Loucy (cell line): Measurements from ENCODE around the gene SMAP1.
A peak's percentile ranks its signal among the peaks of the same experiment; 100 is the strongest.

Experiments used
- H2AFZ ChIP-seq: fragments of 200-600 bp; sonication (generic); 2 replicates; pipeline ENCODE4 v1.6.0; 2016; ENCODE audit warnings: antibody characterized with exemption, mild to moderate bottlenecking, low read length, moderate library complexity
- H3F3A ChIP-seq: fragments of 200-600 bp; 2 replicates; pipeline ENCODE4 v1.6.0; 2016; ENCODE audit warnings: antibody characterized with exemption, low read depth, mild to moderate bottlenecking
- H3K27me3 ChIP-seq: fragments of 200-600 bp; sonication (generic); 2 replicates; pipeline ENCODE4 v1.6.1; 2014; ENCODE audit warnings: low read length, mild to moderate bottlenecking; ENCODE audit not compliant: insufficient read depth, poor library complexity, severe bottlenecking
- H3K36me3 ChIP-seq: fragments of 200-600 bp; sonication (generic); 2 replicates; pipeline ENCODE4 v1.6.1; 2016; ENCODE audit warnings: low read length; ENCODE audit not compliant: insufficient read depth
- H3K4me1 ChIP-seq: fragments of 200-600 bp; sonication (generic); 2 replicates; pipeline ENCODE4 v1.5.1; 2014; ENCODE audit warnings: low read length, mild to moderate bottlenecking; ENCODE audit not compliant: insufficient read depth, poor library complexity, severe bottlenecking
- H3K4me2 ChIP-seq: fragments of 200-600 bp; sonication (generic); 2 replicates; pipeline ENCODE4 v1.6.0; 2014; ENCODE audit warnings: antibody characterized with exemption, low read length, low read depth, mild to moderate bottlenecking; ENCODE audit not compliant: poor library complexity, severe bottlenecking
- H3K4me3 ChIP-seq: fragments of 200-600 bp; sonication (generic); 2 replicates; pipeline ENCODE4 v1.5.1; 2014; ENCODE audit warnings: low read length, mild to moderate bottlenecking, mixed read lengths; ENCODE audit not compliant: poor library complexity, severe bottlenecking
- H3K79me2 ChIP-seq: fragments of 200-600 bp; sonication (generic); 2 replicates; pipeline ENCODE4 v1.6.1; 2014; ENCODE audit warnings: low read length; ENCODE audit not compliant: insufficient read depth
- H3K9ac ChIP-seq: fragments of 200-600 bp; sonication (generic); 2 replicates; pipeline ENCODE4 v1.6.0; 2014; ENCODE audit warnings: mild to moderate bottlenecking, low read depth, low read length, moderate library complexity; ENCODE audit not compliant: poor library complexity, severe bottlenecking
- H3K9me2 ChIP-seq: fragments of 200-600 bp; sonication (generic); replicated peaks from 2 replicates; pipeline ENCODE4 v1.6.1; 2016; ENCODE audit warnings: low read depth, low read length, mixed read lengths
- H3K9me3 ChIP-seq: fragments of 200-600 bp; sonication (generic); 2 replicates; pipeline ENCODE4 v1.6.1; 2014; ENCODE audit warnings: mild to moderate bottlenecking, antibody characterized with exemption, low read length, low read depth; ENCODE audit not compliant: insufficient read depth
- H4K20me1 ChIP-seq: fragments of 200-600 bp; sonication (generic); 2 replicates; pipeline ENCODE4 v1.6.0; 2014; ENCODE audit warnings: antibody characterized with exemption, low read length, mild to moderate bottlenecking; ENCODE audit not compliant: insufficient read depth, poor library complexity, severe bottlenecking
- CTCF ChIP-seq: fragments of 200-600 bp; sonication (generic); conservative IDR thresholded peaks from 2 replicates; pipeline ENCODE4 v1.5.1; 2014; ENCODE audit warnings: mild to moderate bottlenecking, antibody characterized with exemption, low read length
- EZH2phosphoT487 ChIP-seq: fragments of 200-600 bp; IDR thresholded peaks from 2 replicates; pipeline ENCODE4 v1.6.1; 2018; ENCODE audit warnings: antibody characterized with exemption, mild to moderate bottlenecking, moderate library complexity, borderline replicate concordance

The SMAP1 gene

GRCh38 chr6:70633870-70634269, 33.8 kb upstream of the SMAP1 start:
- Histone ChIP-seq H3K36me3 (no peaks in the 10 kb centered on the region), H4K20me1 (no peaks in the 10 kb centered on the region), H3K27me3 (no peaks in the 10 kb centered on the region), H3K9ac (no peak overlapping the region), H3K4me2 (no peak overlapping the region), H3F3A (no peaks in the 10 kb centered on the region), H3K9me3 (no peaks in the 10 kb centered on the region), H3K79me2 (no peaks in the 10 kb centered on the region), H3K4me1 (no peaks in the 10 kb centered on the region), H3K9me2 (no peaks in the 10 kb centered on the region), H3K4me3 (no peak overlapping the region), H2AFZ (no peak overlapping the region)
- no peak for TF ChIP-seq EZH2phosphoT487
- TF ChIP-seq CTCF = no peak

- no peak overlapping the region for H3K4me2 ChIP-seq
- H3K9me2 ChIP-seq = no peaks in the 10 kb centered on the region
- no peaks in the 10 kb centered on the region for H3K79me2 ChIP-seq
- no peaks in the 10 kb centered on the region for H3K9me3 ChIP-seq
- no peaks in the 10 kb centered on the region for H3K4me1 ChIP-seq
- H4K20me1 ChIP-seq = no peaks in the 10 kb centered on the region
- no peak overlapping the region for H3K9ac ChIP-seq
- H3K36me3 ChIP-seq = no peaks in the 10 kb centered on the region
- H2AFZ ChIP-seq = no peak overlapping the region
- H3F3A ChIP-seq = no peaks in the 10 kb centered on the region
- no peaks in the 10 kb centered on the region for H3K27me3 ChIP-seq
- no peak overlapping the region for H3K4me3 ChIP-seq
- TF ChIP-seq EZH2phosphoT487 = no peak
Observed at GRCh38 chr6:70636596-70636995, 31.1 kb upstream of the SMAP1 start.

- no peaks in the 10 kb centered on the region for H3K9me2 ChIP-seq
- no peak overlapping the region for H3K9ac ChIP-seq
- H3K9me3 ChIP-seq = no peaks in the 10 kb centered on the region
- H3K79me2 ChIP-seq = no peaks in the 10 kb centered on the region
- H3K4me3 ChIP-seq = no peak overlapping the region
- no peak for TF ChIP-seq CTCF
- no peak for TF ChIP-seq EZH2phosphoT487
- H4K20me1 ChIP-seq = no peaks in the 10 kb centered on the region
- H3F3A ChIP-seq = no peaks in the 10 kb centered on the region
- no peaks in the 10 kb centered on the region for H3K4me1 ChIP-seq
- no peak overlapping the region for H2AFZ ChIP-seq
- H3K27me3 ChIP-seq = no peaks in the 10 kb centered on the region
- H3K4me2 ChIP-seq = no peak overlapping the region
- H3K36me3 ChIP-seq = no peaks in the 10 kb centered on the region
Observed at GRCh38 chr6:70638468-70638867, 29.2 kb upstream of the SMAP1 start.

- Histone ChIP-seq H3K36me3 (no peaks in the 10 kb centered on the region), H3K4me2 (peak overlapping the region; percentile 42), H3F3A (no peaks in the 10 kb centered on the region), H3K4me3 (peak overlapping the region; percentile 9), H3K9me3 (no peaks in the 10 kb centered on the region), H3K4me1 (peaks cover 16% of the 10 kb centered on the region), H3K27me3 (no peaks in the 10 kb centered on the region), H3K9me2 (no peaks in the 10 kb centered on the region), H2AFZ (peak overlapping the region; percentile 15; the same call in 1 of the 2 replicates), H3K9ac (no peak overlapping the region), H4K20me1 (no peaks in the 10 kb centered on the region), H3K79me2 (no peaks in the 10 kb centered on the region)
- no peak for TF ChIP-seq EZH2phosphoT487
- TF ChIP-seq CTCF = no peak
Observed at GRCh38 chr6:70651326-70651905, 16.3 kb upstream of the SMAP1 start.
